Activated CD4-positive, alpha-beta T cell treated with anti-CD3 and anti-CD28 coated beads, Interleukin-2, Interleukin-4, amounts not matched to agents 100 ng/mL and 50 ng/mL, durations not matched to agents 16 hours and 8 hours (primary cell): ENCODE data around the gene GPA33.

Experiments used
- DNase-seq: peaks from one replicate; pipeline ENCODE4 v3.0.0-alpha.2; 2020; ENCODE audit warnings: low spot score

GPA33 gene

GRCh38 chr1:167117225-167117624, 27.0 kb upstream of the GPA33 start:
- no peak for DNase-seq

GRCh38 chr1:167116174-167116573, 26.0 kb upstream of the GPA33 start:
- no peak for DNase-seq

- DNase-seq = no peak
These were observed 25.5 kb upstream of the GPA33 start for GRCh38 chr1:167115655-167116054.

GRCh38 chr1:167114725-167115124, 24.5 kb upstream of the GPA33 start:
- DNase-seq = no peak

GRCh38 chr1:167111868-167112709, 21.9 kb upstream of the GPA33 start:
- no peak for DNase-seq

GRCh38 chr1:167110586-167110985, 20.4 kb upstream of the GPA33 start:
- DNase-seq = no peak

- no peak for DNase-seq
These were observed 18.9 kb upstream of the GPA33 start for GRCh38 chr1:167109125-167109524.

- no peak for DNase-seq
These were observed 17.3 kb upstream of the GPA33 start for GRCh38 chr1:167107456-167107855.

- no peak for DNase-seq
These were observed 15.9 kb upstream of the GPA33 start for GRCh38 chr1:167106119-167106461.

GRCh38 chr1:167105271-167106118, 15.3 kb upstream of the GPA33 start:
- DNase-seq = no peak

- DNase-seq = no peak
These were observed 14.1 kb upstream of the GPA33 start for GRCh38 chr1:167104256-167104633.

GRCh38 chr1:167102906-167103573, 12.9 kb upstream of the GPA33 start:
- DNase-seq = no peak

- no peak for DNase-seq
These were observed 11.6 kb upstream of the GPA33 start for GRCh38 chr1:167101754-167102153.

- DNase-seq = no peak
These were observed 10.6 kb upstream of the GPA33 start for GRCh38 chr1:167100730-167101129.

GRCh38 chr1:167099851-167100250, 9.7 kb upstream of the GPA33 start:
- no peak for DNase-seq

- no peak for DNase-seq
These were observed 5.2 kb upstream of the GPA33 start for GRCh38 chr1:167095368-167095767.

GRCh38 chr1:167094690-167095089, 4.5 kb upstream of the GPA33 start:
- DNase-seq = no peak

GRCh38 chr1:167093846-167094516, 3.8 kb upstream of the GPA33 start, which contains the start of gene STYXL2:
STYXL2 (plus strand) TSS chr1:167094075; CDS start chr1:167094850, 775 bp downstream.
- DNase-seq = no peak

GRCh38 chr1:167092653-167093052, 2.5 kb upstream of the GPA33 start:
- DNase-seq = no peak

GRCh38 chr1:167089939-167090313, 251 bp downstream of the GPA33 start:
- DNase-seq = no peak

GRCh38 chr1:167088746-167089417, 1.3 kb downstream of the GPA33 start:
- DNase-seq = no peak

- no peak for DNase-seq
These were observed 3.4 kb downstream of the GPA33 start for GRCh38 chr1:167086768-167087167.
